Progenitor cell of endocrine pancreas (in vitro differentiated cells): Measurements from ENCODE around the gene ARMC5. TPM values are rescaled to one million over a fixed set of nuclear protein-coding genes. Genes with fewer than 3 reads are reported as not detected.
A peak's percentile ranks its signal among the peaks of the same experiment; 100 is the strongest.
"Not testable (repeated sequence)": the region's sequence is repeated elsewhere in the genome, so short reads cannot be mapped to it uniquely, and the experiment has no call there.

Source experiments
- DNase-seq: peaks from one replicate; pipeline ENCODE4 v3.0.0; 2021; ENCODE audit warnings: low spot score; ENCODE audit not compliant: unreplicated experiment
- H3K27ac Mint-ChIP-seq: 2 replicates; pipeline ENCODE4 v1.8.0; 2021; ENCODE audit warnings: mild to moderate bottlenecking, moderate library complexity, mixed read lengths
- H3K27me3 Mint-ChIP-seq: 2 replicates; pipeline ENCODE4 v1.8.0; 2021; ENCODE audit warnings: mixed read lengths
- H3K36me3 Mint-ChIP-seq: 2 replicates; pipeline ENCODE4 v1.8.0; 2022; ENCODE audit warnings: mixed read lengths; ENCODE audit not compliant: insufficient read depth
- H3K4me1 Mint-ChIP-seq: 2 replicates; pipeline ENCODE4 v1.8.0; 2021; ENCODE audit warnings: low read depth, mixed read lengths
- H3K4me3 Mint-ChIP-seq: 2 replicates; pipeline ENCODE4 v1.8.0; 2021; ENCODE audit warnings: low read depth, mild to moderate bottlenecking, moderate library complexity, mixed read lengths
- H3K9me3 Mint-ChIP-seq: 2 replicates; pipeline ENCODE4 v1.8.0; 2021; ENCODE audit warnings: low read depth, mixed read lengths
- total RNA-seq: library from RNA; stranded (reverse); gene quantifications from 2 replicates; pipeline ENCODE4 v1.2.1, GENCODE V29; 2021
- TF ChIP-seq, protein P1 (sequence below): fragments of 200-600 bp; sonication (generic); IDR thresholded peaks from one replicate; pipeline ENCODE4 v1.5.0; 2021; ENCODE audit warnings: antibody characterized with exemption, mild to moderate bottlenecking; ENCODE audit not compliant: unreplicated experiment

The ARMC5 gene
- total RNA-seq, 1 donor from 2014 or later, result 14.8 TPM

DNA sequence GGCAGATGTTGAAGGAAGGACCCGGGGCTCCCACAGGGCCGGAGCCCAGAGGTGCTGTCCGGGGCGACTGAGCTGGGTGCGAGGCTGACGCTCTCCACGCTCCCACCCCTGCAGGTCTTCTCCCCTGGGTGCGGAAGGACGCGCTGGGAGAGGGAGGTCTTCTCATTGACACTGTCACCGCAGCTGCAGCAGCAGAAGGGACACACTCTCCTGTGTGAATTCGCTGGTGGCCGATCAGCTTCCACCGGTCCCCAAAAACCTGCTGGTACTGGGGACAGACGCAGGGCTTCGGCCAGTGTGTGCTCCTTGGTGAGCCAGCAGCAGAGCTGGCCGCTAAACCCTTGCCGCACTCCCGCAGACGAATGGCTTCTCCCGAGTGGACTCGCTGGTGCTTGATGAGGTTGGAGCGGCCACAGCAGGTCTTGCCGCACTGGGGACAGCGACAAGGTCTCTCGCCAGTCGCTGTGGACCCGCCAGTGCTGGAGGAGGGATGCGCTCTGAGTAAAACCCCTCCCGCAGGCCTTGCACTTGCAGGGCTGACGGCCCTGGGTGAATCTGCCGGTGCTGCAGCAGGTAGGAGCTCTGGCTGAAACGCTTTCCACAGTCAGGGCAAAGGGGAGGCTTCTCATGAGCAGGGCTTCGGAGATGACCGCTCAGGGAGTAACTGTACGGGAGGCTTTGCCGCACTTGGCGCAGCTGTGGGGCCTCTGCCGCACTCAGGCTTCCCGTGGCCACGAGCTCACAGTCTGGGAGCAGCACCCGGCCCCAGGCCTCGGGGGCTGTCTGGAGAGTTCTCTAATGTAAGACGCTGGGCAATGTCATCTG is 22.9 kb upstream of the ARMC5 start:
- Mint-ChIP-seq H3K36me3 (no peaks in the 10 kb centered on the region), H3K27ac (no peak overlapping the region), H3K27me3 (no peaks in the 10 kb centered on the region), H3K4me3 (no peak overlapping the region), H3K4me1 (no peaks in the 10 kb centered on the region), H3K9me3 (no peaks in the 10 kb centered on the region)
- TF ChIP-seq, protein P1, sequence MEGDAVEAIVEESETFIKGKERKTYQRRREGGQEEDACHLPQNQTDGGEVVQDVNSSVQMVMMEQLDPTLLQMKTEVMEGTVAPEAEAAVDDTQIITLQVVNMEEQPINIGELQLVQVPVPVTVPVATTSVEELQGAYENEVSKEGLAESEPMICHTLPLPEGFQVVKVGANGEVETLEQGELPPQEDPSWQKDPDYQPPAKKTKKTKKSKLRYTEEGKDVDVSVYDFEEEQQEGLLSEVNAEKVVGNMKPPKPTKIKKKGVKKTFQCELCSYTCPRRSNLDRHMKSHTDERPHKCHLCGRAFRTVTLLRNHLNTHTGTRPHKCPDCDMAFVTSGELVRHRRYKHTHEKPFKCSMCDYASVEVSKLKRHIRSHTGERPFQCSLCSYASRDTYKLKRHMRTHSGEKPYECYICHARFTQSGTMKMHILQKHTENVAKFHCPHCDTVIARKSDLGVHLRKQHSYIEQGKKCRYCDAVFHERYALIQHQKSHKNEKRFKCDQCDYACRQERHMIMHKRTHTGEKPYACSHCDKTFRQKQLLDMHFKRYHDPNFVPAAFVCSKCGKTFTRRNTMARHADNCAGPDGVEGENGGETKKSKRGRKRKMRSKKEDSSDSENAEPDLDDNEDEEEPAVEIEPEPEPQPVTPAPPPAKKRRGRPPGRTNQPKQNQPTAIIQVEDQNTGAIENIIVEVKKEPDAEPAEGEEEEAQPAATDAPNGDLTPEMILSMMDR, result no peak
- DNase-seq, result no peak

DNA sequence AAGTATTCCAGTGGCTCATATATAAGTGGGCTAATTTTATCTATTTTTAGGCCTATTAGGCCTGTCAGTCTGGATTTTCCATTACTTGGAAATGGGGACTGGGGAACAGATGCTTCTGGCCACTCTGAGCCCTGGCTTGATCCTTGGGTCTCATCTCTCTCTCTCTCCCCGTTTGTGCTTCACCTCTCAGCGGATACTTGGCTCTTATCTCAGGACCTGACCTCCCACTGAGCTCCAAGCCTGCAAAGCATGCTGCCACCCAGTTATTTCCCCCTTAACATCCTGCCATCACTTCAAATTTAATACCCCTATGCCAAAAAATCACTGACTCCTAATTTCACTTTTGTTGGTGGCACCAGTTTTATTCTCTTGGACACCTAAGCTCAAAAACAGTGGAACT is 20.9 kb upstream of the ARMC5 start:
- DNase-seq, result no peak
- TF ChIP-seq, protein P1, result no peak
- no peaks in the 10 kb centered on the region for H3K9me3 Mint-ChIP-seq
- H3K27ac Mint-ChIP-seq, result no peak overlapping the region
- H3K27me3 Mint-ChIP-seq, result no peaks in the 10 kb centered on the region
- no peaks in the 10 kb centered on the region for H3K4me1 Mint-ChIP-seq
- no peaks in the 10 kb centered on the region for H3K36me3 Mint-ChIP-seq
- H3K4me3 Mint-ChIP-seq, result no peak overlapping the region

DNA sequence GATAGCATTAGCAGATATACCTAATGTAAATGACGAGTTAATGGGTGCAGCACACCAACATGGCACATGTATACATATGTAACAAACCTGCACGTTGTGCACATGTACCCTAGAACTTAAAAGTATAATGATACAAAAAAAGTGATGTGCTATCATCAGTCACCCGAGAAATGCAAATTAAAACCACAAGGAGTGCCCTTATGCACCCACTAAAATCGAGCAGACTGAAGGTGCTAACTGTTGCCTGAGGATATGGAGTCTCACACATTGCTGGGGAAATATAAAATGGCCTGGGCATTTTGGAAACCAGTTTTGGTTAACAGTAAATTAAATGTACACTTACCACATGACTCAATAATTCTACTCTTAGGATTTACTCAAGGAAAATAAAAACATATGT is 20.3 kb upstream of the ARMC5 start:
- DNase-seq, H3K27me3 Mint-ChIP-seq, H3K9me3 Mint-ChIP-seq, H3K27ac Mint-ChIP-seq, H3K4me3 Mint-ChIP-seq, H3K4me1 Mint-ChIP-seq, H3K36me3 Mint-ChIP-seq: not testable (repeated sequence)

DNA sequence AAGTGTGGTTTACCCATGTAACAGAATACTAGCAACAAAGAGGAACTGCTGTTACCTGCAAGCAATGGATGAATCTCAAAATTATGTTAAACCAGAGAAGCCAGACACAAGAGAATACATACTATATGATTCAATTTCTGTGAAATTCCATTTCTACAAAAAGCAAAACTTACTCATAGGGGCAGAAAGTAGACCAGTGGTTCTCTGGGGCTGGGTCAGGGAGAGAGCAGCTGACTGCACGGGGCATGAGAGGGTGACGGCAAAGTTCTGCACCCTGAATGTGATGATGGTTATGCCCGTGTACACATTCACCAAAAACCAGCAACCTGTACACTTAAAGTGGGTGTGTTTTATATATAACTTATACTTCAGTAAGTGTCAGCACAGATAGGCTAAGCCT is 19.8 kb upstream of the ARMC5 start:
- no peaks in the 10 kb centered on the region for H3K4me1 Mint-ChIP-seq
- TF ChIP-seq, protein P1, result no peak
- H3K4me3 Mint-ChIP-seq, result no peak overlapping the region
- H3K27ac Mint-ChIP-seq, result no peak overlapping the region
- no peak for DNase-seq
- H3K9me3 Mint-ChIP-seq, result no peaks in the 10 kb centered on the region
- no peaks in the 10 kb centered on the region for H3K36me3 Mint-ChIP-seq
- H3K27me3 Mint-ChIP-seq, result no peaks in the 10 kb centered on the region

DNA sequence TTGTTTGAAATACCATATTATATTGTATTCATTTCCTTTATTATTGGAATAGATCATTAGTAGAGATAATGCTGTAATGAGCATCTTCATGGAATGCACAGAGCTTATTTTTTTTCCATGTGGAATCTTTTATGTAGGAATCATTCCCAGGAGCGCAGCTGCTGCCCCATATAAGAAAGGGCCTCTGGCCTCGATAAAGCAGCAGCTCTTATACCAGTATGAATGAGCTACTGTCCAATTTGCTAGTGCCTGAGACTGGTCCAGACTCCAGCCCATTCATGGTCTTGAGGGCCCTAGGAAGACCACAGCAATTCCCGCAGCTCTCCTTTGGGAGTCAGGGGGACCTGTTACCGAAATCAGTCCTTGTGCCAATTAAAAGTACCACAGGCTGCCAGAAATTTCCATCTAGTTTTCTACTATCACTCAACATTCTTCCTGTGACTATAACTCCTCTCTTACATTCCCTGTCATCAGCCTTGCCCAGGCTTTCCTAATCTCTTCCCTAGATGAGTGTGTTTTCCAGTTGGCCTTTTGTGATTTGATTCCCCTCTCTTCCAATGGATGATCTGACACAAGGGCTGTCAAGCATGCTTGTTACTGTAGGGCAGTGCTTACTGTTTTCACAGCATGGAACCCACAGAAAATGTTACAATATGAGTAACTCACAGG is 18.7 kb upstream of the ARMC5 start:
- Mint-ChIP-seq H3K36me3 (no peaks in the 10 kb centered on the region), H3K4me1 (no peaks in the 10 kb centered on the region), H3K4me3 (no peak overlapping the region), H3K9me3 (no peaks in the 10 kb centered on the region), H3K27me3 (peaks cover 3% of the 10 kb centered on the region), H3K27ac (no peak overlapping the region)
- TF ChIP-seq, protein P1, result no peak
- no peak for DNase-seq

DNA sequence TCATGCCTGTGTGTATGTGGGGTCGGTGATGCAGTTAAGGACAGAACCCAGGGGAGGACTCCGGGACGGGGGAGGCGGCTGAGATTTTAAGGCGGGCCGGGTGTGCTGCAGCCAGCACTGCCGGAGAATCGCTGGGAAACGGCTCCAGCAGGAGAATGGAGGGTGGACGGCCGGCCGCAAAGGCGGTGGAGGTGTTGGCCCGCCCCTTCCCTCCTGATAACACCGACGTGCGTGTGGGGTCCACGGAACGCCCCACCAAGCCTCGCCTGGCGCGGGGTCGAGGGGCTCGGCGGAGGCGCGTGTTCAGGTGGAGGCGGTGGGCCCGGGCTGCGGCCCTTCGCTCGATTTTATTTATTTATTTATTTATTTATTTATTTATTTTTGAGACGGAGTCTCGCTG is 17.3 kb upstream of the ARMC5 start:
- Mint-ChIP-seq H3K36me3 (no peaks in the 10 kb centered on the region), H3K9me3 (no peaks in the 10 kb centered on the region), H3K4me1 (no peaks in the 10 kb centered on the region), H3K27me3 (peaks cover 8% of the 10 kb centered on the region), H3K4me3 (peak overlapping the region; percentile 88), H3K27ac (peak overlapping the region; percentile 86)
- DNase-seq, result no peak
- TF ChIP-seq, protein P1, result no peak

DNA sequence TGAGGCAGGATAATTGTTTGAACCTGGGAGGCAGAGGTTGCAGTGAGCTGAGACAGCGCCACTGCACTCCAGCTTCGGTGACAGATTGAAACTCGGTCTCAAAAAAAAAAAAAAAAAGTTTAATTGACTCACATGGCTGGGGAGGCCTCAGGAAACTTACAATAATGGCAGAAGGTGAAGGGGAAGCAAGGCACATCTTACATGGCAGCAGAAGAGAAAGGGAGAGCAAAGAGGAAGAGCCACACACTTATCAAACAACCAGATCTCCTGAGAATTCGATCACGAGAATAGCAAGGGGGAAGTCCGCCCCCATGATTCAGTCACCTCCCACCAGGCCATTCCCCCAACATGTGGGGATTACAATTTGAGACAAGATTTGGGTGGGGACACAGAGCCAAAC is 13.4 kb upstream of the ARMC5 start:
- not testable (repeated sequence) for H3K9me3 Mint-ChIP-seq, H3K4me1 Mint-ChIP-seq, H3K4me3 Mint-ChIP-seq, DNase-seq, H3K36me3 Mint-ChIP-seq, H3K27me3 Mint-ChIP-seq, H3K27ac Mint-ChIP-seq
